WTC11 (cell line): ENCODE measurements around the gene PHYHD1. TPM values are rescaled to one million over a fixed set of nuclear protein-coding genes. Genes with fewer than 3 reads are reported as not detected.

ENCODE experiments used
- AR ChIP-seq: fragments of 250-450 bp; sonication (Bioruptor Pico); IDR thresholded peaks from 2 replicates; pipeline ENCODE4 v1.9.0; 2021; ENCODE audit warnings: mild to moderate bottlenecking
- ATF2 ChIP-seq: sonication (generic); formaldehyde crosslinking; IDR thresholded peaks from 2 replicates; pipeline ENCODE4 v1.8.1; 2022; ENCODE audit warnings: low read depth, missing genetic modification reagents, borderline replicate concordance
- CREB1 ChIP-seq: sonication (generic); formaldehyde crosslinking; IDR thresholded peaks from 2 replicates; pipeline ENCODE4 v1.8.0; 2023; ENCODE audit warnings: mild to moderate bottlenecking, missing genetic modification reagents
- CTCF ChIP-seq: fragments of 200-600 bp; IDR thresholded peaks from 2 replicates; pipeline ENCODE4 v1.8.0; 2022; ENCODE audit warnings: antibody characterized with exemption
- E2F4 ChIP-seq: sonication (generic); formaldehyde crosslinking; IDR thresholded peaks from 2 replicates; pipeline ENCODE4 v1.8.1; 2022; ENCODE audit warnings: low read depth, mild to moderate bottlenecking, moderate library complexity, missing genetic modification reagents, borderline replicate concordance
- EMX1 ChIP-seq: fragments of 250-450 bp; sonication (Bioruptor Pico); IDR thresholded peaks from 2 replicates; pipeline ENCODE4 v1.8.0; 2021; ENCODE audit warnings: mild to moderate bottlenecking
- FOXP1 ChIP-seq: sonication (generic); formaldehyde crosslinking; IDR thresholded peaks from 2 replicates; pipeline ENCODE4 v1.8.0; 2022; ENCODE audit warnings: missing genetic modification reagents, mild to moderate bottlenecking, moderate library complexity, borderline replicate concordance
- IRF1 ChIP-seq: sonication (generic); formaldehyde crosslinking; IDR thresholded peaks from 2 replicates; pipeline ENCODE4 v1.8.0; 2023; ENCODE audit warnings: missing genetic modification reagents
- KAT7 ChIP-seq: sonication (generic); formaldehyde crosslinking; IDR thresholded peaks from 2 replicates; pipeline ENCODE4 v1.8.1; 2023; ENCODE audit warnings: missing genetic modification reagents, mild to moderate bottlenecking, borderline replicate concordance
- MXD4 ChIP-seq: fragments of 250-450 bp; sonication (Bioruptor Pico); IDR thresholded peaks from 2 replicates; pipeline ENCODE4 v1.8.0; 2021; ENCODE audit warnings: mild to moderate bottlenecking, moderate library complexity, borderline replicate concordance
- NFE2L1 ChIP-seq: sonication (generic); formaldehyde crosslinking; IDR thresholded peaks from 2 replicates; pipeline ENCODE4 v1.8.1; 2023; ENCODE audit warnings: missing genetic modification reagents
- NR3C1 ChIP-seq: sonication (generic); formaldehyde crosslinking; conservative IDR thresholded peaks from 2 replicates; pipeline ENCODE4 v1.8.1; 2023; ENCODE audit warnings: low read depth, mild to moderate bottlenecking, missing genetic modification reagents
- PRDM15 ChIP-seq: sonication (generic); formaldehyde crosslinking; IDR thresholded peaks from 2 replicates; pipeline ENCODE4 v1.8.0; 2022; ENCODE audit warnings: missing genetic modification reagents
- PREB ChIP-seq: sonication (generic); formaldehyde crosslinking; IDR thresholded peaks from 2 replicates; pipeline ENCODE4 v1.8.1; 2022; ENCODE audit warnings: mild to moderate bottlenecking, missing genetic modification reagents, moderate library complexity, borderline replicate concordance
- RELA ChIP-seq: sonication (generic); formaldehyde crosslinking; IDR thresholded peaks from 2 replicates; pipeline ENCODE4 v1.8.1; 2022; ENCODE audit warnings: missing genetic modification reagents, mild to moderate bottlenecking, borderline replicate concordance
- STAT6 ChIP-seq: sonication (generic); formaldehyde crosslinking; conservative IDR thresholded peaks from 2 replicates; pipeline ENCODE4 v1.8.1; 2023; ENCODE audit warnings: mild to moderate bottlenecking, low read depth, missing genetic modification reagents, moderate library complexity
- TCF7 ChIP-seq: sonication (generic); formaldehyde crosslinking; IDR thresholded peaks from 2 replicates; pipeline ENCODE4 v1.8.0; 2022; ENCODE audit warnings: mild to moderate bottlenecking, low read depth, missing genetic modification reagents, moderate library complexity
- TP53 ChIP-seq: sonication (generic); formaldehyde crosslinking; IDR thresholded peaks from 2 replicates; pipeline ENCODE4 v1.8.1; 2023; ENCODE audit warnings: mild to moderate bottlenecking, missing genetic modification reagents
- USF2 ChIP-seq: sonication (generic); formaldehyde crosslinking; IDR thresholded peaks from 2 replicates; pipeline ENCODE4 v1.8.1; 2023; ENCODE audit warnings: mild to moderate bottlenecking, missing genetic modification reagents, moderate library complexity
- ZNF263 ChIP-seq: sonication (generic); formaldehyde crosslinking; IDR thresholded peaks from 2 replicates; pipeline ENCODE4 v1.8.1; 2022; ENCODE audit warnings: low read depth, mild to moderate bottlenecking, moderate library complexity, missing genetic modification reagents
- ZNF317 ChIP-seq: sonication (generic); formaldehyde crosslinking; IDR thresholded peaks from 2 replicates; pipeline ENCODE4 v1.8.1; 2023; ENCODE audit warnings: low read depth, mild to moderate bottlenecking, moderate library complexity, missing genetic modification reagents, borderline replicate concordance
- ZNF416 ChIP-seq: fragments of 250-450 bp; sonication (Bioruptor Pico); IDR thresholded peaks from 2 replicates; pipeline ENCODE4 v1.9.0; 2021; ENCODE audit warnings: mild to moderate bottlenecking, inconsistent platforms
- total RNA-seq: library from RNA; stranded (reverse); gene quantifications from 3 replicates; pipeline ENCODE4 v1.2.3, GENCODE V29; 2021

The PHYHD1 gene
- total RNA-seq, 1 experiment from 2014 or later = 14.6 TPM

GRCh38 chr9:128887914-128888350, 32.9 kb upstream of the PHYHD1 start (continued):
- TF ChIP-seq MXD4 (CRISPR knock-in tag) (no peak), ATF2 (no peak), CREB1 (no peak), TCF7 (no peak), ZNF263 (no peak), EMX1 (no peak), NR3C1 (CRISPR knock-in tag) (no peak), NFE2L1 (peak; percentile 59; the same call in 1 of the 2 replicates), CTCF (no peak), ZNF416 (CRISPR knock-in tag) (no peak), PREB (CRISPR knock-in tag) (no peak), E2F4 (CRISPR knock-in tag) (no peak), KAT7 (CRISPR knock-in tag) (no peak), TP53 (CRISPR knock-in tag) (no peak), RELA (CRISPR knock-in tag) (no peak), ZNF317 (no peak), STAT6 (CRISPR knock-in tag) (no peak), AR (CRISPR knock-in tag) (no peak), PRDM15 (CRISPR knock-in tag) (no peak), FOXP1 (CRISPR knock-in tag) (peak; percentile 62; the same call in 1 of the 2 replicates), IRF1 (CRISPR knock-in tag) (0 out of 2 replicates have a peak, but pooled peaks have one; percentile 20), USF2 (CRISPR knock-in tag) (no peak)
